ENCODE results near the gene ZSCAN30.

ZSCAN30 gene

DNA sequence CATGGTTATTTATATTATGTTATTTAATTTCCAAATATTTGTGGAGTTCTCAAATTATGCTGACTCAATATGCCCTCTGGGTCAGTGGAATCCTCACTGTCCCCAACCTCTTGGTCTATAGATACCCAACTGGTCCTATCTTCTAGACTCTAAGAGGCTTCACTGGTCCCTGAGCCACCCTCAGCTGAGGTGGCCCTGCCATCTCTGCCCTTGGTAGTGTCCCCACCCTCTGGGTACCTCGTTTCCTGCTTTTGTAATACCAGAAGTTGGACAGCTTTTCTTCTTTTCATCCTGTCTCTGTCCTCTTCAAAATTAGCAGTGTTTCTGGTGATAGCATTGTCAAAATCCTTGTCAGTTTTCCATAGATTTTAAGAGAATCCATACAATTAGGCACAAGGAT is 11.9 kb downstream of the ZSCAN30 start:
- FAIRE-seq = no peak

DNA sequence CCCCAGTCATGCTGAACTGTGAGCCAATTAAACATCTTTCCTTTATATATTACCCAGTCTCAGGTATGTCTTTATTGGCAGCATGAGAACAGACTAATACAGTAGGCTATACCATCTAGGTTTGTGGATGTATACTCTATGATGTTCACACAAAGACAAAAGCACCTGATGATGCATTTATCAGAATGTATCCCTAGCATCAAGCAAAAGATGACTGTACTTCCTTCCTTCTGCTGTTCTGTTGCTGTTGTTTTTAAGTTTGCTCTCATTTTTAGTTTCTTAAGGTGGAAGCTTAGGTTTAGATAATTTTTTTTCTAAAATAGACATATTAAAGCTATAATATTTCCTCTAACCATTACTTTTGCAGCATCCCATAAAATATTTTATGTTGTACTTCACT is 12.4 kb downstream of the ZSCAN30 start:
- FAIRE-seq = no peak

DNA sequence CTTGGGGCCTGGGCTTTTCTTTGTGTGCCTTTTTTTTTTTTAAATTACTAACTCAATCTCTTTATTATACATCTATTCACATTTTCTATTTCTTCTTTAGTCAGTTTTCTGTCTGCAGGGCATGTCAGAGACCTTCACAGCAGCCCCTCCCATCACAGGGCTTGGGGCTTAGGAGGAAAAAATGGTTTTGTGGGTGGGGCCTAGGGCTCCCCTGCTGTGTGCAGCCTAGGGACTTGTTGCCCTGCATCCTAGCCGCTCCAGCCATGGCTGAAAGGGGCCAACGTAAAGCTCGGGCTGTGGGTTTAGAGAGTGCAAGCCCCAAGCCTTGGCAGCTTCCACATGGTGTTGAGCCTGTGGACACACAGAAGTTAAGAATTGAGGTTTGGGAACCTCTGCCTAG is 13.8 kb downstream of the ZSCAN30 start:
- FAIRE-seq = no peak

DNA sequence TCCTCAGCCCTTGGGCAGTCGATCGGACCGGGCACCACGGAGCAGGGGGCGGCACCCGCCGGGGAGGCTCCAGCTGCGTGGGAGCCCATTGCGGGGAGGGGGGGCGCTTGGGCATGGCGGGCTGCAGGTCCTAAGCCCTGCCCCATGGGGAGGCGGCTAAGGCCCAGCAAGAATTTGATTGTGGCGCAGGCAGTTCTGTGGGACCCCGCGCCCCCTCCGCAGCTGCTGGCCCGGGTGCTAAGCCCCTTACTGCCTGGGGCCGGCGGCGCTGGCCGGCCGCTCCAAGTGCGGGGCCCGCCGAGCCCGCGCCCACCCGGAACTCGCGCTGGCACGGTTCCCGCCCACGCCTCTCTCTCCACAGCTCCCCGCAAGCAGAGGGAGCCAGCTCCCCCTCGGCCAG is 18.4 kb downstream of the ZSCAN30 start:
- no peak for FAIRE-seq

DNA sequence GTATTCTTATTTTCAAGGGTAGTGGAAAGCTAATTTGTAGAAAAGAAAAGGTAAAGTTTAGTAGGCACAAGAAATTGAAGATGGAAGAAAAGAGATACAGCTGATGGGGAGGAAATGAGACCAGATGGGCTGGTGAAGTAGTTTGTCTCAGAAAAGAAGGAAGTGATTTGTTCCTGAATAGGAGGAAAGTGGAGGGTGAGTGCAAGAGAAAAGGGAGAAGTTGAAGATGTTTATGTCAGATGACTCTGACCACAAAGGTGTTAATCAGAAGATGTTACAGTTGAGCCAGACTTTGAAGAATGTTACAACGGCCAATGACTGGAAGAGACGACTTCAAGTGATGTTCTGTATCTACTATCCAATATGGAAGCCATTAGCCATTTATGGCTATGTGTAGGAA is 21.2 kb downstream of the ZSCAN30 start:
- no peak for FAIRE-seq

DNA sequence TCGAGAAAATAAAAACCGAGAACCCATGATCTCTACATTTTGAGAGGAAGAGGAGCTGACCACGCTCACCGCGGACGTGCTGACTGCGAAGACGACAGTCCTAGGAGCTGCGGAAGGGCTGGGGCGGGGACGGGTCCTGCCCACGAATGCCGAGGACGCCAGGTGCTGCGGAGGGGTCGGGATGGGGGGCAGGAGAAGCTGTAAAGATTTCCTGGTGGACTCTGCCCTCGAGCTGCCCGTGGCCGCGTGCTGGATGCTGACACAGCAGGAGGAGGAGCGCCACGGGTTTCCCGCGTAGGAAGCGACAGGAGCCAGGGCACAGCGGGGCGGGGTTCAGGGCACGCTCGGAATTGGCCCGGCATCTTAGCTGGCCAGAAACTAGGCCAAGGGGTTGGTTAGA is 22.2 kb downstream of the ZSCAN30 start:
- FAIRE-seq = no peak

DNA sequence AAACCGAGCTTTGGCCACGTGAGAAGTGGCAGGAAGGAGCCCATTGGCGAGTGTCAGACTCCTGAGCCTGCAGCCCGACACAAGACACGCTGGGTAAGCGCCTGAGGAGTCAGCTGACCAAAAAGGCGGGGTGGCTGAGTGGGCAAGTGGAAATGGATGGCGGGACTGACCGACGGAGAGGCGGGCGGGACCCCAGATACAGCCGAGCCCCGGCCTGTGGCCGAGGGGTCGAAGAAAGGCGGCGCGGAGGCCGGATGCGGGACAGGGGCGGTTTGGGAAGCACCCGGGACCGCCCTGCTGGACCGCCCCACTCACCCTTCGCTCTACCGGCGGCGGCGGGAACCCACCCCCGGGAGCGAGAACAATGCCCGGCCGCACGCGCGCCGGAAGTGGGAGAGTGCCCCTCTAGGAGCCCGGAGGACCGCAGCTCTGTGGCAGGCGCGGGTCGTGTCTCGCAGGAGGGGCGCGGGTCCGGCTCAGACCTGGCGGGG is 22.8 kb downstream of the ZSCAN30 start:
- no peak for FAIRE-seq

DNA sequence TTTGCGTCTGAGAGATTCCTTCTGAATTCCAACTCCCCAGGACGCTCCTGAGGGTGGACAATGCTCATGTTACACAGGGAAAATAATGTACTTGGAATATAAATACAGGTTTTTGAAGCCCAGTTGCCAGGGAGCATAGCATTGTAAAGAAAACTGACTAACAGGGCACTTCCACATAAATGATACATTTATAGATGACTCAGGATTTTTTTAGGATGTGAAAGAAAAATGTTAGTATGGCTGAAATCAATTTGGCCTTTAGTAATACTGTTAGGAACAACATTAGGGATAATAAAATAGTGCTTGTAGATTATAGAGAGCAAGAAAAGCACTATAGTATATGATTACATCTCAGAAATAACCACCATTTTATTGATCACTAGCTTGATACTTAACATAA is 25.6 kb downstream of the ZSCAN30 start:
- FAIRE-seq = no peak

DNA sequence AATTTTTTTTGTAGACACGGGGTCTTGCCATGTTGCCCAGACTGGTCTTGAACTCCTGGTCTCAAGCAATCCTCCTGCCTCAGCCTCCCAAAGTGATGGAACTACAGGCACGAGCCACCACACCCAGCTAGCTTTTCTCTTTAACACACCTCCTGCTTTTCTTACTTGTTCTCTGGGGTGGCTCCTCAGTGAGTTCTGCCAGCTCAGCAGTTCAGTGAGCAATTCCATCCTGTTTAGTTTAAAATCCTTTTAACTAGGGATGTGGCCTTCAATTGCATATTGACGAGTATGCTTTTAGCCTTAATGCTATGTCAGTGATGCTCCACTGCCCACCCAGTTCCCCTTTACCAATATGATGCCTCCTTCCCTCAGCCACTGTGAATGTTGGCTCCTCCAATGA is 33.1 kb downstream of the ZSCAN30 start:
- FAIRE-seq = no peak

DNA sequence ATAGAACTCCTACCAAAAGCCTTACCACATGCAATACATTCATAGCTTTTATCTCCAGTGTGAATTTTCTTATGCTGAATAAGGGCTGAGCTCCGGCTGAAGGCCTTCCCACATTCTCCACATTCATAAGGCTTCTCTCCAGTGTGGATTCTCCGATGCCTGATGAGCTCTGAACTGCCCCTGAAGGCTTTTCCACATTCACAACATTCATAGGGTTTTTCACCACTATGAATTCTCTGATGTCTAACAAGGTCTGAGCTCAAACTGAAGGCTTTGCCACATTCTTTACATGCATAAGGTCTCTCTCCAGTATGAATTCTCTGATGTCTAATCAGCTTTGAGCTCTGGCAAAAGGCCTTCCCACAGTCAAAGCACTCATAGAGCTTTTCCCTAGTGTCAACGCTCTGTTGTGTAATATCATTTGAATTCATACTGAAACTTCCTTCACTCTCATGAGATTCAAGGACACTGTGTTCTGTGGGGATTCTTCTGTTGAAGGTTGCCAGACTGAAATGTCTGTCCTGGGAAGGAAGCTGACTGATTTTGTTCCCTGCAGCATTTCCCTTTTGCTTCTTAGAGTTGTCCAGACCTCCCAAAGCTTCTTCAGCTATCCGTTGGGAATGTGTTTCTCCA is 36.3 kb downstream of the ZSCAN30 start:
- FAIRE-seq = no peak

DNA sequence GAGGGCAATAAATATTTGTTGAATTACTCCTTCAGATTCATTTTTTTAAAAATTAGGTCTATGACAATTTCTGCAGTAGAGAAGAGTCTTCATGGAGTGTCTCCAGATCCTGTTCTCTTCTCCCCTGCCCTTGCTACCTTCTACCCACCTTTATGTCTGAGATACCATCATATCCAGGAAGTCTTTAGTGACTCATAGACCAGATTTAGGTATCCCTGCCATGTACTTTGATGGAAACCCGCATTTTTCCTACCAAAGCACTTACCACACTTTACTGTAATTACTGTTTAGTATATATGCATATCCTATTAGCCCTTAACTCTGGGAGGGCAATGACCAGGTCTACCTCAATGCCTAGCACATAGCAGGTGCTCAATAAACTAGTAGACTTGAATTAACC is 37.6 kb downstream of the ZSCAN30 start:
- no peak for FAIRE-seq

DNA sequence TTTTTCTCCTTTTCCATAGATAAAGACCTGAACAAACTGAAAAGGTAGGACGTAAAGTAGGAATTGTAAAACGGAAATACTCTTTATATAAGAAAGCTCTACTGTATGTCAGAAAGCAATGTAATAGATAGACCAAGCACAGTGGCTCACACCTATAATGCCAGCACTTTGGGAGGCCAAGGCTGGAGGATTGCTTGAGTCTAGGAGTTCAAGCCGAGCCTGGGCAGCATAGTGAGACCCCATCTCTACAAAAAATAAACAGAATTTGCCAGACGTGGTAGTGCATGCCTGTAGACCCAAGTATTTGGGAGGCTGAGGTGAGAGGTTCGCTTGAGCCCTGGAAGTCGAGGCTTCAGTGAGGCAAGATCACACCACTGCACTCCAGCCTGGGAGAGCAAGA is 41.6 kb downstream of the ZSCAN30 start:
- no peak for FAIRE-seq

DNA sequence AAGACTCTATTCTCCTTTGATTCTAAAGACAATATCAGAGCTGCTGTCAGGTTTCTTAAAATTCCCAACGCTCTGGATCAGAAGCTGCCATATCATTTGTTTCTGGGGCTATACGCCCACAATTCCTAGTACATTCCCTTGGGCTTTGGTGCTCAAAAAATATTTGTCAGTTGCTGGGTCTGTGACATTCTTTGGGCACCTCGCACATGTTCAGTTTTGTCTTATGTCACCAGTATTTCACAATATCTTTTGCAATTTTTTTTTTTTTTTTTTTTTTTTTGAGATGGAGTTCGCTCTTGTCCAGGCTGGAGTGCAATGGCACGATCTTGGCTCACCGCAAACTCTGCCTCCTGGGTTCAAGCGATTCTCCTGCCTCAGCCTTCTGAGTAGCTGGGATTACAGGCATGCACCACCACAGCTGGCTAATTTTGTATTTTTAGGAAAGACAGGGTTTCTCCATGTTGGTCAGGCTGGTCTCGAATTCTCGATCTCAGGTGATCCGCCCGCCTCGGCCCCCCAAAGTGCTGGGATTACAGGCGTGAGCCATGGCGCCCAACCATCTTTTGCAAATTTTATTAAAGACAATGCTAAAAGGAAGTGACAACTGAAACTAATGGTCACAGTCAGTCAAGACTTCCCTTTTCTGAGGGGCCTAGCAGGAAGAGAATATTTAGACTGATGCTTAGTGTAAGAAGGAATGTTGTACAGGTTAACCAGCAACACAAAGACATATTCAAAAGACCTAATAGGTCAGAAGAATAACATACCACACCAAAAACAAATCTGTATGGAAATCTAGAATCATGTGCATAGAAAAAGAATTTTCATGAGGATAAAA is 42.4 kb downstream of the ZSCAN30 start:
- FAIRE-seq = no peak

DNA sequence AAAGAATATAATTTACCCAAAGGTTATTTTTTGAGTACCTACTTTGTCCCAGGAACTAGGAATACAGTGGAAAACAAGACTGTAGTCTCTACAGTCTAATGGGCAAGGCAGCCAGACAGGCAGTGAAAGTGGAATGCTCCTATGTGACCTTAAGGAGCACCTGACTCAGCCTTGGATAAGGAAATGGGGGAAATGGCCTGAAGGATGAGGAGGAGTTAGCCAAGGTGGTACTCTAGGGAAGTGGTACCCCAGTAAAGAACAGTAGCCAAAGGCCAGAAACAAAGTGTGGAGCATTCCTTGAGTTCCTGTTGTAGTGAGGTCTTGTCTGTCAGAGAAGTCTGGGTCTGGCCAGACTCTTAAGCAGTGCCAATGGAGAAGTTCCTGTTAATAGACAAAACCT is 43.2 kb downstream of the ZSCAN30 start:
- no peak for FAIRE-seq

DNA sequence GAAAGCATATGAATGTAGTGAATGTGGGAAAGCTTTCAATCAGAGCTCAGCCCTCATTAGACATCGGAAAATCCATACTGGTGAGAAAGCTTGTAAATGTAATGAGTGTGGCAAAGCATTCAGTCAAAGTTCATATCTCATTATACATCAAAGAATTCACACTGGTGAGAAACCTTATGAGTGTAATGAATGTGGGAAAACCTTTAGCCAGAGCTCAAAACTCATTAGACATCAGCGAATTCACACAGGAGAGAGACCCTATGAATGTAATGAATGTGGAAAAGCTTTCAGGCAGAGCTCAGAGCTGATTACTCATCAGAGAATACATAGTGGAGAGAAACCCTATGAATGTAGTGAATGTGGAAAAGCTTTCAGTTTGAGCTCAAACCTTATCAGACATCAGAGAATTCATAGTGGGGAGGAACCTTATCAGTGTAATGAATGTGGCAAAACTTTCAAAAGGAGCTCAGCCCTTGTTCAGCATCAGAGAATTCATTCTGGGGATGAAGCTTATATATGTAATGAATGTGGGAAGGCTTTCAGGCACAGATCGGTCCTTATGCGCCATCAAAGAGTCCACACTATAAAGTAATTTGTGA is 44.2 kb downstream of the ZSCAN30 start:
- FAIRE-seq = no peak

DNA sequence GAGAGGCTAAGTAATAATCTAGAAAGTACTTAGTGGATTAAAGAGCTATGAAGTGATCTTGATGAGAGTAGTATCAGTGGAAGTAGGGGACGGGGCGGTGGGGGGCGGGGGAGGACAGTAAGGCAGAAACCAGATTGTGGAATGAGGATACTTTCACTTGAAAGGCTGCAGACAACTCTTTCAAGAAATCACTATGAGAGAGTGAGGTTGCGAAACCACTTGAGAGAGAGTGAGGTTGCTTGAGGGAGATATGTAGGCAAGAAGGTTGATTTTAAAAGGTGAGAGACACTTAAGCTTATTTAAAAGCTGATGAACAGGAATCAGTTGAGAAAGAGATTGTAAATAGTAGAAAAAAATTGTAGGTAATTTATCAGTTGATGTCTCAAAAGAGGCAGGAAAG is 45.4 kb downstream of the ZSCAN30 start:
- FAIRE-seq = no peak

DNA sequence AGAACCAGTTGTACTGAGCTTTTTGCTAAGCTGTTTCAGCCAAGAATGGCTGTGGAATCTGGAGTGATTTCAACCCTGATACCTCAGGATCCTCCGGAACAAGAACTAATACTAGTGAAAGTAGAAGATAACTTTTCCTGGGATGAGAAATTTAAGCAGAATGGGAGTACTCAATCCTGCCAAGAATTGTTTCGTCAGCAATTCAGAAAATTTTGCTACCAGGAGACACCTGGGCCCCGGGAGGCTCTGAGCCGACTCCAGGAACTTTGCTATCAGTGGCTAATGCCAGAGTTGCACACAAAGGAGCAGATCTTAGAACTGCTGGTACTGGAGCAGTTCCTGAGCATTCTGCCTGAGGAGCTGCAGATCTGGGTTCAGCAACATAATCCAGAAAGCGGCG is 47.6 kb downstream of the ZSCAN30 start:
- no peak for FAIRE-seq

DNA sequence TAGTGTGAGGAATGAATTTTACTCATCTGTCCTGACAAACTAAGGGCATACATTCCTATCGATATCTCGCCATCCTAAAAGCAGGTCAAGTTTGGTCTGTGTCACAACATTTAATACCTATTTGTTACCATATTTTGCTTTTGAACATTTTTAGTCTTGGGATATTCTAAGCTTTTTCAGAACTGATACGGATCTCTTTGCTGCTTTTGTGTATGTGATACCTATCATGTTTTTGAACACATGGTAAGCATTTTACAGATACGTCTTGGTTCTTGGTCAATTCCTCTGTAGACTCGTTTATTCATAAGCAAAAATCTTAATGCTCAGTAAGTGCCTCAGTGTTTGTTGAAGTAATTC is 48.6 kb downstream of the ZSCAN30 start:
- no peak for FAIRE-seq

DNA sequence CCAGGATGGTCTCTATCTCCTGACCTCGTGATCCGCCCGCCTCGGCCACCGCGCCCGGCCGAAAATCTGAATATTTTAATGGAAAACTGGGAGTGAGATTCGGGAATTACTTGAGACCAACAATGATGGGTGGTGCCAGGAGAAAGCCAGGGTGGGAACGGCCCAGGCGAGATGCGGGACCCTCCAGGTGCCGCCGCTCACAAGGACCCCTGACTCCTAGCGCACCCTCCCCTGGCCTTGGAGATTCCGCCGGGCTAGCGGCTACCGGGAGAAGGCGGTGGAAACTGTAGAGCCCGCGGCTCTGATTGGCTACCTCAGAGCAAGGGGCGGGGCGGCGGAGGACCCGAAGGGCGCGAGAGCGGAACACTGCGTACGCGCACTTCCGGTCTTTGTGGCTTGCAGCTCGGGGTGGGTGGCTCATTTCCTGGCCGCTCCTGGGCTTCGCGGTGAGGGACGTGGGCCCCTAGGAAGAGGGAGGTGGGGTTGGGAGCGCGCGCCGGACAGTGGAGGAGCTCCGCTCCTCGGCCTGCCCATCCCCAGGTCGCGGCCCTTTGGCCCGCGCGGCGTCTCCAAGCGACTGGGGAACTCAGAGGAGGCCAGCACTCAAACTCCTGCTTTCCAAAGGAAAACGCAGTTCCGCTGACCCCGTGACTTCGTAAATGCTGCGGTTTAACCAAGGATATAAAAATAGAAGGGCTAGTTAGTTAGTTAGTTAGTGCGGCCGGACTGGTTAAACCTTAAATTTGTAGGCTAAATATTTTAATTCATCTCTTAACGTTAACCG is 49.2 kb downstream of the ZSCAN30 start, which contains the start of gene ZNF397:
TSS of gene ZNF397 (plus strand) at position 371 of the 784 bp plus-strand sequence. CDS start 1,437 bp downstream, outside the sequence.
- FAIRE-seq = no peak

DNA sequence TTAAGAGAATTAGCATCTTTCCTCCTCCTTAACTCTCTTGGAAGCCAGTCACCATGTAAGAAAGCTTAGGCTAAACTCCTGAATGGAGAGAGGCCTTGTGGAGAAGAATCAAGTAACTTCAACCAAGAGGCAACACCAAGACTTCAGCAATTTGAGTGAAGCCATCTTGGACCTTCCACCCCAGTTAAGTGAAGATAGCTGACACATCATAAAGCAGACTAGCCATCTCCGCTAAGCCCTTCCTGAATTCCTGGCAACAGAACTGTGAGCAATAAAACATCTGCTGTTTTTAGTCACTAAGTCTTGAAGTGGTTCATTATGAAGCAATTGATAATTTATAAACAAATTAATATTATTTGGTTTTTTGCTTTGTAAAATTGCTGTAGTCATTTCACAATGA is 50.7 kb downstream of the ZSCAN30 start:
- no peak for FAIRE-seq

DNA sequence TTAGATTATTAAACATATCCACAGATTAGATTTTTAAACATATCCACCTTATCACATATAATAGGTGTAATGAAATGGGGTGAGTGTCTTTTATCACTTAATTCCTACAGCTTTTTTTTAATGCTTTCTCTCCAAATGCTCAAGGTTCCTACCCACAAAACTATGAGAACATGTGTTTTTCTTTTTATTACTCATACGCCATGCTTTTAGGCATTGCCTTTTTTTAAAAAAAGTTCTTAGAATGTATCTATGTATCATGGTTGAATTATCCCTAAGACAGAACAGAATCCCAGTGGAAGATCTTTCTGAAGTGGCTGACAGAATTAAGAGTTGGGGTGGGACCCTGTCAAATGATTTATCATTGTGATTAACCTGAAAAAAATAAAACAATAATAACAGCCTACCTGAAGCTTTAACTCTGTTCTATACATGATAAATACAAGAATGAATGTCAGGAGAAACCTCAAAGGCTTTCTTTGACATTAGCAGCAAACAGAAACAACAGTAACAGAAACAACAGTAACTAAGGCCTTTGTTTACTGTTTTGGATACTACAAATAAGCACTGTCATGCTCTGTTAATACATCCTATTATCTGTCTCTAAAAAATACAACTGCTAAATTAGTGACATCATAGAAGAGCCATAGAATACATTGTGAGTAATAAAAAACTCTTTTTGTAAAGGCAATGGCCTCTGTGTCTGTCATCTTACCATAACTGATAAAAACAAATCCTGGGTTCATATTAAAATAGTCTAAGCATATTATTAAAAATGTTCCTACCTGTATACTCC is 53.3 kb downstream of the ZSCAN30 start:
- no peak for FAIRE-seq

DNA sequence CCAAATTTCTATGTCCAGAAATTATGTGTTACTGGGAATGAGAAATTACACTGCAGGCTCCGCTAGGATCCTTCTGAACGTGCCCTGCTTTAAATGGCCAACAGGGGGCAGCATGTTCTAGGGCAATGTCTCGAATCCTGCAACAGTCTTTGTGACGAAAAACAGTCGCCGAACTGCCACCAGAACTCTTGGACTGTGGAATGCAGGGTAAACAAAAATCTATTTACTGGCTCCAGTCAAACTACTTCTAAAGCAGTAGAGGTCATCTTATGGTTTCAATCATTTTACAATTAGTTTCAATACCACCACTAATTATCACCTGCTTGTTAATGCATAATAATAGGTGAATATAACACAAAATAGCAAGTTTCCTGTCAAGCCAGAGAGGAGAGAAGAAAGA is 59.0 kb downstream of the ZSCAN30 start:
- FAIRE-seq = peak; percentile 87
